MCF 10A (cell line): ENCODE results near the gene TUBB2B. TPM values are rescaled to one million over a fixed set of nuclear protein-coding genes. Genes with fewer than 3 reads are reported as not detected.
A peak's percentile ranks its signal among the peaks of the same experiment; 100 is the strongest.
"Not testable (repeated sequence)": the region's sequence is repeated elsewhere in the genome, so short reads cannot be mapped to it uniquely, and the experiment has no call there.

Experiments
- BruUV-seq: library from RNA; stranded (reverse); fragments of 400-500 nt; replicated peaks from 2 replicates; lab custom pipeline; 2021; lab: Mats Ljungman, UMichigan
- CTCF ChIA-PET: fragments of 300-600 bp; sonication (Branson Sonifier 250); formaldehyde crosslinking; extraction: SDS; loops from one replicate; lab custom pipeline; 2021; ENCODE audit warnings: antibody characterized with exemption, inconsistent platforms; lab: Yijun Ruan, JAX
- POLR2A ChIA-PET: fragments of 300-600, 350-650 bp; sonication (Branson Sonifier 250); formaldehyde crosslinking; extraction: SDS; loops from one replicate; lab custom pipeline; 2020; ENCODE audit warnings: antibody characterized with exemption, inconsistent platforms; lab: Yijun Ruan, JAX
- DNase-seq: peaks from one replicate; pipeline ENCODE4 v3.0.0-alpha.2; 2018; ENCODE audit not compliant: unreplicated experiment
- H3K27ac Mint-ChIP-seq: one replicate; pipeline ENCODE4 v1.8.0; 2022; ENCODE audit warnings: mild to moderate bottlenecking, low read depth, mixed read lengths; ENCODE audit not compliant: unreplicated experiment
- H3K27me3 Mint-ChIP-seq: one replicate; pipeline ENCODE4 v1.8.0; 2022; ENCODE audit warnings: mixed read lengths; ENCODE audit not compliant: insufficient read depth, unreplicated experiment
- H3K36me3 Mint-ChIP-seq: one replicate; pipeline ENCODE4 v1.8.0; 2022; ENCODE audit warnings: mild to moderate bottlenecking, moderate library complexity, mixed read lengths; ENCODE audit not compliant: insufficient read depth, unreplicated experiment
- H3K4me1 Mint-ChIP-seq: one replicate; pipeline ENCODE4 v1.8.0; 2022; ENCODE audit warnings: mixed read lengths; ENCODE audit not compliant: insufficient read depth, unreplicated experiment
- H3K4me3 Mint-ChIP-seq: one replicate; pipeline ENCODE4 v1.8.0; 2022; ENCODE audit warnings: mild to moderate bottlenecking, moderate library complexity, mixed read lengths; ENCODE audit not compliant: unreplicated experiment
- H3K9me3 Mint-ChIP-seq: one replicate; pipeline ENCODE4 v1.8.0; 2022; ENCODE audit warnings: mixed read lengths; ENCODE audit not compliant: unreplicated experiment
- intact Hi-C: fragments of 100-400 bp; cut with micrococcal nuclease; formaldehyde crosslinking; loops from 2 replicates; pipeline ENCODE4 v1.14.1; 2022
- total RNA-seq: library from RNA; stranded (reverse); gene quantifications from 2 replicates; pipeline ENCODE4 v1.2.3, GENCODE V29; 2022
- TF ChIP-seq, protein P1 (sequence below): fragments of 200-600 bp; IDR thresholded peaks from one replicate; pipeline ENCODE4 v1.8.0; 2022; ENCODE audit warnings: antibody characterized with exemption, mild to moderate bottlenecking; ENCODE audit not compliant: unreplicated experiment

TUBB2B gene
- total RNA-seq, 1 experiment from 2014 or later: 0.47 TPM

DNA sequence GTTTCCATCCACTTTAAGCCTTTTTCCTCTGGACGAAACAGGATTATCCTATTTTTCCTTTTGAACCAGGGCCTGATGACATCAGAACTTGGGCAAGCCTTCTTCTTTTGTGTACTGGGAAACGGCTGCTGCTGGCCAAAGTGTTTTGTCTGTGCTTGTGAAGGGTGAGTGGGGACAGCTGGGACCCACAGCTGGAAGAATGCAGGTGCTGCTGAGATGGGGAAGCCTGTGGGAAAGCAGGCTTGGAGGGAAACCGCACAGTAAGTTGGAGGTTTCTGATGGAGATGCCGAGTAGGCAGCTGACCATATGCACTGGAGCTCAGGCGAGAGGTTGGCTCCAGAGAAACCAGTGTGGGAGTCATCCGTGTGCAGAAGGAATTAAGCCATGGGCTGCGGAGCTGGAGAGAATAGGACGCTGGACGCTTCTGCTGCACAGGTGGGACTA lies 22.8 kb upstream of the TUBB2B start:
- Mint-ChIP-seq H3K27ac (no peak overlapping the region), H3K36me3 (no peaks in the 10 kb centered on the region), H3K27me3 (no peaks in the 10 kb centered on the region), H3K9me3 (no peaks in the 10 kb centered on the region), H3K4me3 (no peak overlapping the region), H3K4me1 (peaks cover 24% of the 10 kb centered on the region)
- TF ChIP-seq, protein P1, sequence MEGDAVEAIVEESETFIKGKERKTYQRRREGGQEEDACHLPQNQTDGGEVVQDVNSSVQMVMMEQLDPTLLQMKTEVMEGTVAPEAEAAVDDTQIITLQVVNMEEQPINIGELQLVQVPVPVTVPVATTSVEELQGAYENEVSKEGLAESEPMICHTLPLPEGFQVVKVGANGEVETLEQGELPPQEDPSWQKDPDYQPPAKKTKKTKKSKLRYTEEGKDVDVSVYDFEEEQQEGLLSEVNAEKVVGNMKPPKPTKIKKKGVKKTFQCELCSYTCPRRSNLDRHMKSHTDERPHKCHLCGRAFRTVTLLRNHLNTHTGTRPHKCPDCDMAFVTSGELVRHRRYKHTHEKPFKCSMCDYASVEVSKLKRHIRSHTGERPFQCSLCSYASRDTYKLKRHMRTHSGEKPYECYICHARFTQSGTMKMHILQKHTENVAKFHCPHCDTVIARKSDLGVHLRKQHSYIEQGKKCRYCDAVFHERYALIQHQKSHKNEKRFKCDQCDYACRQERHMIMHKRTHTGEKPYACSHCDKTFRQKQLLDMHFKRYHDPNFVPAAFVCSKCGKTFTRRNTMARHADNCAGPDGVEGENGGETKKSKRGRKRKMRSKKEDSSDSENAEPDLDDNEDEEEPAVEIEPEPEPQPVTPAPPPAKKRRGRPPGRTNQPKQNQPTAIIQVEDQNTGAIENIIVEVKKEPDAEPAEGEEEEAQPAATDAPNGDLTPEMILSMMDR: no peak
- ChIA-PET POLR2A (interaction anchor here (2.2 kb wide), 1 partner anchor 132 kb away, joined by 9 read pairs; the partner anchor contains the start of gene BPHL), CTCF (interaction anchor here (0.5 to 5.4 kb wide), 7 partner anchors 25 to 130 kb away, joined by 3 to 64 read pairs (median 5); no protein-coding TSS in a partner anchor)
- intact Hi-C loops: loop anchor here (5.0 kb wide), 1 partner anchor 93 kb away; the partner anchor contains the start of gene TUBB2A
- no peak for DNase-seq
- no TSS peak for BruUV-seq

DNA sequence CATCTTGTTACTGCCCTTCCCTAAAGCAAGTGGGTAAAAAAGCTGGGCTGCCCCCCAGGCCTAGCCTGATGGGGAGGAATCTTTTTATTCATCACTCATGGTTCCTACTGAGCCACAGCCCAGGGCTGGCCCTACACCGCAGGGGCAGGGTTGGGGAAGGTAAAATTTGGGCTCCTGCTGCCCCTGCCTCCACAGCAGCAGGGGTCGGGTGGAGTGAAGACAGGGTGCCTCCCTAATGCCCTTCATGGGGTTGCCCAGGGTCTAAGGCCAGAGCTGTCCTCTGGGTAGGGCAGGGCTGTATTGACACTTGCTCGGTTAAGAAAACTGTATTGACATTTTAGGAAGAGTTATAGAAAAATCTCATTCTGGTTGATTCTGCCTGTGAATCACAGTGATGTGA lies 22.4 kb upstream of the TUBB2B start:
- BruUV-seq: no TSS peak
- Mint-ChIP-seq H3K36me3 (no peaks in the 10 kb centered on the region), H3K4me3 (no peak overlapping the region), H3K27me3 (no peaks in the 10 kb centered on the region), H3K9me3 (no peaks in the 10 kb centered on the region), H3K27ac (no peak overlapping the region), H3K4me1 (peaks cover 24% of the 10 kb centered on the region)
- DNase-seq: no peak
- CTCF ChIA-PET: interaction anchor here (0.6 to 5.4 kb wide), 3 partner anchors 42 to 130 kb away, joined by 3 to 64 read pairs (median 12); no protein-coding TSS in a partner anchor
- TF ChIP-seq, protein P1: no peak
- intact Hi-C loops: loop anchor here (5.0 kb wide), 1 partner anchor 93 kb away; the partner anchor contains the start of gene TUBB2A
- POLR2A ChIA-PET: interaction anchor here (3.8 kb wide), 1 partner anchor 9 kb away, joined by 15 read pairs; the partner anchor contains the start of gene PSMG4

GRCh38 chr6:3247255-3248146 lies 20.0 kb upstream of the TUBB2B start:
- H3K4me1 Mint-ChIP-seq: peaks cover 25% of the 10 kb centered on the region
- intact Hi-C loops: no loop called here
- DNase-seq: peak; percentile 45
- CTCF ChIA-PET: interaction anchor here (0.6 kb wide), 4 partner anchors 73 to 1475 kb away, joined by 3 to 5 read pairs (median 3); no protein-coding TSS in a partner anchor
- H3K4me3 Mint-ChIP-seq: peak overlapping the region; percentile 33
- BruUV-seq: no TSS peak
- H3K36me3 Mint-ChIP-seq: no peaks in the 10 kb centered on the region
- no peaks in the 10 kb centered on the region for H3K27me3 Mint-ChIP-seq
- peaks cover 7% of the 10 kb centered on the region for H3K9me3 Mint-ChIP-seq
- POLR2A ChIA-PET: interaction anchor here (1.8 to 3.8 kb wide), 2 partner anchors 12 to 39 kb away, joined by 10 to 15 read pairs; partner anchors contain the start of gene PSMG4
- TF ChIP-seq, protein P1: no peak
- peak overlapping the region; percentile 23 for H3K27ac Mint-ChIP-seq

- peaks cover 13% of the 10 kb centered on the region for H3K4me1 Mint-ChIP-seq
- H3K27ac Mint-ChIP-seq: no peak overlapping the region
- DNase-seq: no peak
- H3K9me3 Mint-ChIP-seq: peaks cover 7% of the 10 kb centered on the region
- intact Hi-C loops: no loop called here
- no peak overlapping the region for H3K4me3 Mint-ChIP-seq
- no peaks in the 10 kb centered on the region for H3K36me3 Mint-ChIP-seq
- no TSS peak for BruUV-seq
- TF ChIP-seq, protein P1: no peak
- ChIA-PET CTCF (interaction anchor here (0.5 to 1.0 kb wide), 2 partner anchors 26 to 1629 kb away, joined by 3 to 4 read pairs; no protein-coding TSS in a partner anchor), POLR2A (interaction anchor here (0.7 kb wide), 1 partner anchor 60 kb away, joined by 4 read pairs; no protein-coding TSS in a partner anchor)
- H3K27me3 Mint-ChIP-seq: no peaks in the 10 kb centered on the region
Measured at GRCh38 chr6:3245216-3245615, 17.8 kb upstream of the TUBB2B start.

- peaks cover 13% of the 10 kb centered on the region for H3K4me1 Mint-ChIP-seq
- H3K9me3 Mint-ChIP-seq, H3K27ac Mint-ChIP-seq, H3K36me3 Mint-ChIP-seq, DNase-seq, H3K4me3 Mint-ChIP-seq, intact Hi-C loops, H3K27me3 Mint-ChIP-seq, BruUV-seq: not testable (repeated sequence)
- POLR2A ChIA-PET: interaction anchor here (0.7 to 1.8 kb wide), 2 partner anchors 49 to 60 kb away, joined by 3 to 4 read pairs; no protein-coding TSS in a partner anchor
- CTCF ChIA-PET: interaction anchor here (1.0 kb wide), 1 partner anchor 25 kb away, joined by 4 read pairs; no protein-coding TSS in a partner anchor
Measured at GRCh38 chr6:3244832-3245161, 17.3 kb upstream of the TUBB2B start.
